OCI-LY7 (cell line): ENCODE data around the gene PPP2R1B.

Experiments
- CTCF ChIP-seq: fragments of 200-600 bp; sonication (generic); conservative IDR thresholded peaks from 2 replicates; pipeline ENCODE4 v1.5.1; 2014; ENCODE audit warnings: mild to moderate bottlenecking, antibody characterized with exemption, low read length, moderate library complexity, mixed read lengths
- EZH2phosphoT487 ChIP-seq: fragments of 200-600 bp; sonication (generic); IDR thresholded peaks from 2 replicates; pipeline ENCODE4 v1.6.1; 2018; ENCODE audit warnings: low read depth, borderline replicate concordance, mild to moderate bottlenecking, mixed run types, antibody characterized with exemption, low read length, moderate library complexity, mixed read lengths

GRCh38 chr11:111733611-111734088, 32.5 kb downstream of the PPP2R1B start:
- TF ChIP-seq CTCF (no peak), EZH2phosphoT487 (no peak)
